SK-N-SH treated with all-trans-retinoic acid at 6 μM for 48 hours (cell line): Measurements from ENCODE around the gene KCTD1.

Experiments
- CSDC2 ChIP-seq: fragments of 250-450 bp; sonication (Bioruptor Pico); IDR thresholded peaks from 2 replicates; pipeline ENCODE4 v1.5.0; 2020; ENCODE audit warnings: mild to moderate bottlenecking, moderate library complexity
- OSR1 ChIP-seq: fragments of 250-450 bp; sonication (Bioruptor Pico); IDR thresholded peaks from 2 replicates; pipeline ENCODE4 v1.8.0; 2022; ENCODE audit warnings: moderate library complexity, mild to moderate bottlenecking, inconsistent platforms
- PPARA ChIP-seq: fragments of 250-450 bp; sonication (Bioruptor Pico); IDR thresholded peaks from 2 replicates; pipeline ENCODE4 v1.5.0; 2020; ENCODE audit warnings: mild to moderate bottlenecking, borderline replicate concordance
- RARB ChIP-seq: fragments of 250-450 bp; sonication (Bioruptor Pico); IDR thresholded peaks from 2 replicates; pipeline ENCODE4 v1.8.0; 2021; ENCODE audit warnings: mild to moderate bottlenecking, moderate library complexity
- TCF4 ChIP-seq: fragments of 250-450 bp; sonication (Bioruptor Pico); IDR thresholded peaks from 2 replicates; pipeline ENCODE4 v1.8.0; 2021; ENCODE audit warnings: mild to moderate bottlenecking, moderate library complexity, borderline replicate concordance
- ZC3H10 ChIP-seq: fragments of 250-450 bp; sonication (Bioruptor Pico); IDR thresholded peaks from 2 replicates; pipeline ENCODE4 v1.5.1; 2021; ENCODE audit warnings: mild to moderate bottlenecking, moderate library complexity
- ZFP3 ChIP-seq: fragments of 250-450 bp; sonication (Bioruptor Pico); IDR thresholded peaks from 2 replicates; pipeline ENCODE4 v1.5.0; 2020; ENCODE audit warnings: mild to moderate bottlenecking, moderate library complexity
- ZFP30 ChIP-seq: fragments of 450-650 bp; formaldehyde crosslinking; IDR thresholded peaks from 2 replicates; pipeline ENCODE4 v1.5.0; 2022; ENCODE audit warnings: mild to moderate bottlenecking, moderate library complexity
- ZNF8 ChIP-seq: fragments of 450-650 bp; formaldehyde crosslinking; IDR thresholded peaks from 2 replicates; pipeline ENCODE4 v1.5.0; 2020; ENCODE audit warnings: mild to moderate bottlenecking, moderate library complexity
- TF ChIP-seq, protein P1 (sequence below): fragments of 250-450 bp; sonication (Bioruptor Pico); IDR thresholded peaks from 2 replicates; pipeline ENCODE4 v1.8.0; 2020; ENCODE audit warnings: mild to moderate bottlenecking, moderate library complexity, borderline replicate concordance
- TF ChIP-seq, protein P2 (sequence below): fragments of 250-450 bp; sonication (Bioruptor Pico); IDR thresholded peaks from 2 replicates; pipeline ENCODE4 v1.5.1; 2021; ENCODE audit warnings: mild to moderate bottlenecking, moderate library complexity
- TF ChIP-seq, protein P3 (sequence below): fragments of 250-450 bp; sonication (Bioruptor Pico); IDR thresholded peaks from 2 replicates; pipeline ENCODE4 v1.5.0; 2020; ENCODE audit warnings: mild to moderate bottlenecking, moderate library complexity
- TF ChIP-seq, protein P4 (sequence below): fragments of 250-450 bp; sonication (Bioruptor Pico); IDR thresholded peaks from 2 replicates; pipeline ENCODE4 v1.8.0; 2021; ENCODE audit warnings: low read depth, mild to moderate bottlenecking, moderate library complexity, borderline replicate concordance

DNA sequence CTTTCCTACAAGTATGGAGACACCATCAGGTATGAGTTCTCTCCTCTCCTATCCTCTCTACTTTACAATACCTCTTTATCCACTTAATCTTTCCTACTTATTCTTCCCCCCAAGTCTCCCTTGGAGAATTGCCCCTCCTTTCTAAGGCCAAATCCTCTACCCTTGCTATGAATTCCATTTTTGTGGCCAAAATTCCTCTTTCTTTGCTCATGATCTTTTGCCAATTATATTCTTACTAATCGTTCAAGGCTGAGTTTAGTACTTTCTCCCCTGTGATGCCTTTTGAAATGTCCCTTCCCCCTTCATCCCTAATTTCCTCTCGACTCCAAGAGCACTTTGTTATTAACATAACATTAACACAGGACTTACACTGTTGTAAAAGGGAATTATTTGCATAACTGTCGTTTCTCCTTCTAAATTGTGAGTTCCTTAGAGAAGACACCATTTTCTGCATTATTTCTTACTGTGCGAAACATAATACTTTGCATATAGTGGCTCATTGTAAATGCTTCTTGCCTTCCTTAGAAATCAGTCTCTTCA is 133.4 kb downstream of the KCTD1 start:
- TF ChIP-seq, protein P1, sequence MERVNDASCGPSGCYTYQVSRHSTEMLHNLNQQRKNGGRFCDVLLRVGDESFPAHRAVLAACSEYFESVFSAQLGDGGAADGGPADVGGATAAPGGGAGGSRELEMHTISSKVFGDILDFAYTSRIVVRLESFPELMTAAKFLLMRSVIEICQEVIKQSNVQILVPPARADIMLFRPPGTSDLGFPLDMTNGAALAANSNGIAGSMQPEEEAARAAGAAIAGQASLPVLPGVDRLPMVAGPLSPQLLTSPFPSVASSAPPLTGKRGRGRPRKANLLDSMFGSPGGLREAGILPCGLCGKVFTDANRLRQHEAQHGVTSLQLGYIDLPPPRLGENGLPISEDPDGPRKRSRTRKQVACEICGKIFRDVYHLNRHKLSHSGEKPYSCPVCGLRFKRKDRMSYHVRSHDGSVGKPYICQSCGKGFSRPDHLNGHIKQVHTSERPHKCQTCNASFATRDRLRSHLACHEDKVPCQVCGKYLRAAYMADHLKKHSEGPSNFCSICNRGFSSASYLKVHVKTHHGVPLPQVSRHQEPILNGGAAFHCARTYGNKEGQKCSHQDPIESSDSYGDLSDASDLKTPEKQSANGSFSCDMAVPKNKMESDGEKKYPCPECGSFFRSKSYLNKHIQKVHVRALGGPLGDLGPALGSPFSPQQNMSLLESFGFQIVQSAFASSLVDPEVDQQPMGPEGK (CRISPR knock-in tag) = no peak
- TF ChIP-seq ZFP30 (CRISPR knock-in tag) (no peak), ZNF8 (CRISPR knock-in tag) (no peak), TCF4 (CRISPR knock-in tag) (no peak), ZC3H10 (no peak), ZFP3 (CRISPR knock-in tag) (no peak), RARB (CRISPR knock-in tag) (no peak), PPARA (CRISPR knock-in tag) (no peak), CSDC2 (CRISPR knock-in tag) (no peak), OSR1 (CRISPR knock-in tag) (no peak)
- TF ChIP-seq, protein P2, sequence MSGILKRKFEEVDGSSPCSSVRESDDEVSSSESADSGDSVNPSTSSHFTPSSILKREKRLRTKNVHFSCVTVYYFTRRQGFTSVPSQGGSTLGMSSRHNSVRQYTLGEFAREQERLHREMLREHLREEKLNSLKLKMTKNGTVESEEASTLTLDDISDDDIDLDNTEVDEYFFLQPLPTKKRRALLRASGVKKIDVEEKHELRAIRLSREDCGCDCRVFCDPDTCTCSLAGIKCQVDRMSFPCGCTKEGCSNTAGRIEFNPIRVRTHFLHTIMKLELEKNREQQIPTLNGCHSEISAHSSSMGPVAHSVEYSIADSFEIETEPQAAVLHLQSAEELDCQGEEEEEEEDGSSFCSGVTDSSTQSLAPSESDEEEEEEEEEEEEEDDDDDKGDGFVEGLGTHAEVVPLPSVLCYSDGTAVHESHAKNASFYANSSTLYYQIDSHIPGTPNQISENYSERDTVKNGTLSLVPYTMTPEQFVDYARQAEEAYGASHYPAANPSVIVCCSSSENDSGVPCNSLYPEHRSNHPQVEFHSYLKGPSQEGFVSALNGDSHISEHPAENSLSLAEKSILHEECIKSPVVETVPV (CRISPR knock-in tag) = no peak
- TF ChIP-seq, protein P3, sequence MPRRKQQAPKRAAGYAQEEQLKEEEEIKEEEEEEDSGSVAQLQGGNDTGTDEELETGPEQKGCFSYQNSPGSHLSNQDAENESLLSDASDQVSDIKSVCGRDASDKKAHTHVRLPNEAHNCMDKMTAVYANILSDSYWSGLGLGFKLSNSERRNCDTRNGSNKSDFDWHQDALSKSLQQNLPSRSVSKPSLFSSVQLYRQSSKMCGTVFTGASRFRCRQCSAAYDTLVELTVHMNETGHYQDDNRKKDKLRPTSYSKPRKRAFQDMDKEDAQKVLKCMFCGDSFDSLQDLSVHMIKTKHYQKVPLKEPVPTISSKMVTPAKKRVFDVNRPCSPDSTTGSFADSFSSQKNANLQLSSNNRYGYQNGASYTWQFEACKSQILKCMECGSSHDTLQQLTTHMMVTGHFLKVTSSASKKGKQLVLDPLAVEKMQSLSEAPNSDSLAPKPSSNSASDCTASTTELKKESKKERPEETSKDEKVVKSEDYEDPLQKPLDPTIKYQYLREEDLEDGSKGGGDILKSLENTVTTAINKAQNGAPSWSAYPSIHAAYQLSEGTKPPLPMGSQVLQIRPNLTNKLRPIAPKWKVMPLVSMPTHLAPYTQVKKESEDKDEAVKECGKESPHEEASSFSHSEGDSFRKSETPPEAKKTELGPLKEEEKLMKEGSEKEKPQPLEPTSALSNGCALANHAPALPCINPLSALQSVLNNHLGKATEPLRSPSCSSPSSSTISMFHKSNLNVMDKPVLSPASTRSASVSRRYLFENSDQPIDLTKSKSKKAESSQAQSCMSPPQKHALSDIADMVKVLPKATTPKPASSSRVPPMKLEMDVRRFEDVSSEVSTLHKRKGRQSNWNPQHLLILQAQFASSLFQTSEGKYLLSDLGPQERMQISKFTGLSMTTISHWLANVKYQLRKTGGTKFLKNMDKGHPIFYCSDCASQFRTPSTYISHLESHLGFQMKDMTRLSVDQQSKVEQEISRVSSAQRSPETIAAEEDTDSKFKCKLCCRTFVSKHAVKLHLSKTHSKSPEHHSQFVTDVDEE (CRISPR knock-in tag) = no peak
- TF ChIP-seq, protein P4, sequence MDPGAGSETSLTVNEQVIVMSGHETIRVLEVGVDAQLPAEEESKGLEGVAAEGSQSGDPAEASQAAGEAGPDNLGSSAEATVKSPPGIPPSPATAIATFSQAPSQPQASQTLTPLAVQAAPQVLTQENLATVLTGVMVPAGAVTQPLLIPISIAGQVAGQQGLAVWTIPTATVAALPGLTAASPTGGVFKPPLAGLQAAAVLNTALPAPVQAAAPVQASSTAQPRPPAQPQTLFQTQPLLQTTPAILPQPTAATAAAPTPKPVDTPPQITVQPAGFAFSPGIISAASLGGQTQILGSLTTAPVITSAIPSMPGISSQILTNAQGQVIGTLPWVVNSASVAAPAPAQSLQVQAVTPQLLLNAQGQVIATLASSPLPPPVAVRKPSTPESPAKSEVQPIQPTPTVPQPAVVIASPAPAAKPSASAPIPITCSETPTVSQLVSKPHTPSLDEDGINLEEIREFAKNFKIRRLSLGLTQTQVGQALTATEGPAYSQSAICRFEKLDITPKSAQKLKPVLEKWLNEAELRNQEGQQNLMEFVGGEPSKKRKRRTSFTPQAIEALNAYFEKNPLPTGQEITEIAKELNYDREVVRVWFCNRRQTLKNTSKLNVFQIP = no peak
